WERI-Rb-1 (cell line): ENCODE measurements around the gene FARS2.

Source experiments
- DNase-seq: peaks from one replicate; pipeline ENCODE4 v3.0.0-alpha.2; 2020
- H3K27ac ChIP-seq: fragments of 250-450 bp; sonication (Bioruptor Pico); 2 replicates; pipeline ENCODE4 v1.5.1; 2020; ENCODE audit warnings: mild to moderate bottlenecking, moderate library complexity
- H3K27me3 ChIP-seq: fragments of 250-450 bp; sonication (Bioruptor Pico); 2 replicates; pipeline ENCODE4 v1.5.1; 2021; ENCODE audit warnings: mild to moderate bottlenecking, low read depth, moderate library complexity; ENCODE audit not compliant: insufficient read depth, severe bottlenecking
- H3K36me3 ChIP-seq: fragments of 250-450 bp; sonication (Bioruptor Pico); 2 replicates; pipeline ENCODE4 v1.5.1; 2020; ENCODE audit warnings: mild to moderate bottlenecking, moderate library complexity
- H3K4me3 ChIP-seq: 2 replicates; pipeline ENCODE4 v1.5.1; 2011; ENCODE audit warnings: low read depth, mild to moderate bottlenecking, control low read depth, low read length
- H3K9me3 ChIP-seq: fragments of 250-450 bp; sonication (Bioruptor Pico); 2 replicates; pipeline ENCODE4 v1.5.1; 2021; ENCODE audit warnings: mild to moderate bottlenecking, moderate library complexity; ENCODE audit not compliant: severe bottlenecking
- TF ChIP-seq, protein P1 (sequence below): IDR thresholded peaks from 2 replicates; pipeline ENCODE4 v1.5.1; 2011; ENCODE audit warnings: low read depth, mild to moderate bottlenecking, control low read depth, inconsistent platforms, low read length

FARS2 gene

DNA sequence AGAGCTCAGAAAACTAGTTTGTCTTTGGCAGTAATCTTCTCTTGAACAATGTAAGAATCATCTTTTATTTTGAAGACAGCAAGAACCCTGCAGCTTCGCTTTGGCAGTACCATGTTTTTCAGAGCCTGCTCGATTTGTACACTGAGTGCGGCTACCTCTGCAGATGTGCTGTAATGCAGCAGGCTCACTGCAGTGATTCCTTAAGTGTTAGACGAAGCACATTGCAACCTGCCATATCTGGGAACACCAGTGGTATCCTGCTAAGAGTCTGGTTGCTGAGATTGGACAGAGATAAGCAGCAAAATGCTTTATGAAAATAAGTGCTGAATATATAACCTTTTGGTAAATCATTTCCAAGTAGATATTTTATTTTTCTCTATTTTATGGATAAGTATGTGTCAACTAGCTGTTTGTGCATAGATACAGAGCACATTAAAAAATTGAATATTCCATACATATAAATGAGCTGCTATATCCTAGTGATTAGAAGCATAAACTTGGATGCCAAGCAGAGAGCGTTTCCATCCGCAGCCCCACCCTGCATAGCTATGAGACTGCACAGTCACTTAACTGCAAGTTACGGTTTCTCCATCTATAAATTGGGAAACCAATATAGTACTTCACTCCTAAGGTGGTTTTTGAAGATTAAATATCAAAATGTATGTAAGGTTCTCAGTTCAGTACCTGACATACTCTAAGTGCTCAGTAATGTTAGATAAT, 328.3 kb downstream of the FARS2 start:
- H3K36me3 ChIP-seq = no peaks in the 10 kb centered on the region
- no peak overlapping the region for H3K27ac ChIP-seq
- no peaks in the 10 kb centered on the region for H3K27me3 ChIP-seq
- no peak overlapping the region for H3K4me3 ChIP-seq
- DNase-seq = no peak
- peaks cover 11% of the 10 kb centered on the region for H3K9me3 ChIP-seq
- TF ChIP-seq, protein P1, sequence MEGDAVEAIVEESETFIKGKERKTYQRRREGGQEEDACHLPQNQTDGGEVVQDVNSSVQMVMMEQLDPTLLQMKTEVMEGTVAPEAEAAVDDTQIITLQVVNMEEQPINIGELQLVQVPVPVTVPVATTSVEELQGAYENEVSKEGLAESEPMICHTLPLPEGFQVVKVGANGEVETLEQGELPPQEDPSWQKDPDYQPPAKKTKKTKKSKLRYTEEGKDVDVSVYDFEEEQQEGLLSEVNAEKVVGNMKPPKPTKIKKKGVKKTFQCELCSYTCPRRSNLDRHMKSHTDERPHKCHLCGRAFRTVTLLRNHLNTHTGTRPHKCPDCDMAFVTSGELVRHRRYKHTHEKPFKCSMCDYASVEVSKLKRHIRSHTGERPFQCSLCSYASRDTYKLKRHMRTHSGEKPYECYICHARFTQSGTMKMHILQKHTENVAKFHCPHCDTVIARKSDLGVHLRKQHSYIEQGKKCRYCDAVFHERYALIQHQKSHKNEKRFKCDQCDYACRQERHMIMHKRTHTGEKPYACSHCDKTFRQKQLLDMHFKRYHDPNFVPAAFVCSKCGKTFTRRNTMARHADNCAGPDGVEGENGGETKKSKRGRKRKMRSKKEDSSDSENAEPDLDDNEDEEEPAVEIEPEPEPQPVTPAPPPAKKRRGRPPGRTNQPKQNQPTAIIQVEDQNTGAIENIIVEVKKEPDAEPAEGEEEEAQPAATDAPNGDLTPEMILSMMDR = no peak

DNA sequence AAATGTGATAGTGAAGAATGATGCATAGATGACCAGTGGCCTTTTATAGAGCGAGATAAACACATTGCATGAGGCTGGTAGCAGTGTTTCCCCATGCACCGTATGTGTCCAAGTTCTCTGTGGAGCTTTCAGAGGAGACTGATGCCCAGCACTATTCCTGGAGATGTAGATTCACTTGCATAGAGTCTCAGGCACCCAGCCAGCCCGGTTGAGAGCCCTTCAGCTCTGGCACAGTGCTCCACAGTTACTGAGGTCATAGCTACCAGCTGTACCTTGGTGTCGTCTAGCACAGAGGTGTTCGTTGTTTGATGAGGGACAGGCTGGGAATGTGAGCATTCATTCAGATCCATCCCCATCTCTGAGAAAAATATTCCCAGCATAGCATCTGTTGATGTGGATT, 328.9 kb downstream of the FARS2 start:
- Histone ChIP-seq H3K36me3 (no peaks in the 10 kb centered on the region), H3K27ac (no peak overlapping the region), H3K27me3 (no peaks in the 10 kb centered on the region), H3K4me3 (no peak overlapping the region), H3K9me3 (peaks cover 11% of the 10 kb centered on the region)
- TF ChIP-seq, protein P1 = no peak
- no peak for DNase-seq

DNA sequence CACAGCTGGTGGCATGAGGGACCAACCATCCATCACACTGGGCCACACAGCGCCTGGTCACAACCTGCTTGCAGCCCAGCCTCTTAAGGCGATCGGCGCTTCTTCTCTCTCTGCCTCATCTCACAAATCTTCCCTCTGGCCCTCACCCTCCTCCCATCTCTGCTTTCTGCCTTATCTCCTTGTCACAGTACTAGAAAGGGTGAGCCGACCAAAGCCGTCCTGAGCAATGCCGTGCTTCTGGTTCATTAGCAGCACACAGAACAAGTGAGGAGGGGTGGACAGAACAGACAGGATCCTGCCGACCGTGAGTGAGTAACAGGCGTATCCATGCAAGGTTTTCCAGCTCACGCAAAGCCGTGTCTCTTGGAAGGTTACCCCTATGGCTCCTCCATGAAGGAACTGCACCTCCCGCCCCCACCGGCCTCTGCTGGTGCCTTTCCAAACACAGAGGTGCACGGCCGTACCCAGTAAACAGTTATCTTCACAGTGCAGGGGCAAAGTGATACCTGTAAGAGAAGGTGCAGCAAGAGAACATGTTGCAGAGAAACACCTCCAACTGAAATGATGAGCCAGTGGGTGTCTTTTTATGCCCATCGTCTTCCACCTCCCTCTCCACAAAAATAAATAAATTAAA, 331.7 kb downstream of the FARS2 start:
- no peaks in the 10 kb centered on the region for H3K36me3 ChIP-seq
- TF ChIP-seq, protein P1 = no peak
- no peak overlapping the region for H3K4me3 ChIP-seq
- H3K27ac ChIP-seq = no peak overlapping the region
- no peaks in the 10 kb centered on the region for H3K27me3 ChIP-seq
- no peaks in the 10 kb centered on the region for H3K9me3 ChIP-seq
- DNase-seq = no peak

DNA sequence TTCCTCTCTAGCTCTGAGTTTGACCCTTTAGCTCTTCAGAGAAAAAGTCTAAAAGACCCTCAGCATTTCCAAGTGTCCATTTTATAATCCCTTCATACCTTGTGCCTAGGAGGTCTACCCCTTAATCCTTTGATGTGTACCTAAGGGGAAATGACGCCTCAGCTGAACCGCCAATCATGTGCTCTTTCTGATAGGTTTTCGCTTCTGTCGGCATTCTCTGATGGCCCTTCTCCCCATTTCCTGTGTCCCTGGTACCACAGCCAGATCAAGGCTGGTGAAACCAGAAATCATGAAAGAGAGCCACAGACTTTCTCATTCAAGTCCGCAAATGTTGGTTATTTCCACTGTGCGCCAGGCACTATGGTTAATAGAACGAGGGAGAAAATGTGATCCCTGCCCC, 333.9 kb downstream of the FARS2 start:
- no peaks in the 10 kb centered on the region for H3K36me3 ChIP-seq
- H3K27me3 ChIP-seq = no peaks in the 10 kb centered on the region
- no peak overlapping the region for H3K4me3 ChIP-seq
- H3K27ac ChIP-seq = no peak overlapping the region
- no peak for DNase-seq
- TF ChIP-seq, protein P1 = no peak
- no peaks in the 10 kb centered on the region for H3K9me3 ChIP-seq

DNA sequence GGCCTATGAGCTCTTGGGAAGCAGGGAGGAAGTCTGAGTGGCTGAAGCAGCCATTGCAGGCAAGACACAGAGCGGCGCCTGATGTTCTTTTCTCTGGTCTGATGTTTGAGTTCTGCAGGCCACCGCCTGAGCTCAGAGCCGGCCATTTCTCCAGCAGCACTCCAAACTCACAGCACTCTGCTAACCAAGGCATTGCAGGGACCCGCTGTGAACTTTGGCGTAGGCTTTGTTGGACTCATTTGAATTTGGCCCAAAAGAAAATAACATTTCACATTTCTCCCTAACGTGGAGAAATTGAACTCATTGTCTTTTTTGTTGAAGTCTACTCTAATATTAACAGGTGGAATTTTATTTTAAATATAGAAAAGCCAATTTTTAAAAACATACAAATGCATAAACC, 336.1 kb downstream of the FARS2 start:
- Histone ChIP-seq H3K9me3 (no peaks in the 10 kb centered on the region), H3K36me3 (no peaks in the 10 kb centered on the region), H3K4me3 (no peak overlapping the region), H3K27ac (no peak overlapping the region), H3K27me3 (no peaks in the 10 kb centered on the region)
- TF ChIP-seq, protein P1 = no peak
- no peak for DNase-seq
